Liver (tissue), 3 donors: ENCODE measurements around the gene CSPG5.

ENCODE experiments used
- ATF3 ChIP-seq: IDR thresholded peaks from 2 replicates; pipeline ENCODE4 v1.6.1; 2016; ENCODE audit warnings: antibody characterized with exemption
- CTCF ChIP-seq: fragments of 150-350 bp; IDR thresholded peaks from 2 replicates; pipeline ENCODE4 v1.5.1; 2017; ENCODE audit warnings: improper control_type of control experiment, low read depth, low read length; ENCODE audit not compliant: missing input control
- JUND ChIP-seq, 2 donors: IDR thresholded peaks; 2 replicates each; pipeline ENCODE4 v1.6.1; 2016; ENCODE audit warnings: antibody characterized with exemption in 2 of 2
- MAX ChIP-seq: IDR thresholded peaks from 2 replicates; pipeline ENCODE4 v1.6.1; 2016; ENCODE audit warnings: antibody characterized with exemption
- NR2F2 ChIP-seq: IDR thresholded peaks from 2 replicates; pipeline ENCODE4 v1.6.1; 2016; ENCODE audit warnings: antibody characterized with exemption
- RAD21 ChIP-seq, 2 donors: IDR thresholded peaks; 2 replicates each; pipeline ENCODE4 v1.6.1; 2016; ENCODE audit warnings: antibody characterized with exemption in 2 of 2, mild to moderate bottlenecking in 2 of 2
- REST ChIP-seq: IDR thresholded peaks from 2 replicates; pipeline ENCODE4 v1.6.1; 2016; ENCODE audit warnings: antibody characterized with exemption, mild to moderate bottlenecking
- SP1 ChIP-seq: IDR thresholded peaks from 2 replicates; pipeline ENCODE4 v1.6.1; 2018; ENCODE audit warnings: antibody characterized with exemption, mild to moderate bottlenecking
- TAF1 ChIP-seq: conservative IDR thresholded peaks from 2 replicates; pipeline ENCODE4 v1.6.1; 2016; ENCODE audit warnings: antibody characterized with exemption, mild to moderate bottlenecking
- YY1 ChIP-seq: IDR thresholded peaks from 2 replicates; pipeline ENCODE4 v1.6.1; 2016; ENCODE audit warnings: antibody characterized with exemption, mild to moderate bottlenecking
- ZBTB33 ChIP-seq: IDR thresholded peaks from 2 replicates; pipeline ENCODE4 v1.6.1; 2016; ENCODE audit warnings: antibody characterized with exemption
- donor health status: healthy.
- donor health status: healthy.

GRCh38 chr3:47523310-47524073, 55.2 kb downstream of the CSPG5 start:
- TF ChIP-seq CTCF (no peak), TAF1 (no peak), SP1 (no peak), ZBTB33 (no peak), MAX (no peak), ATF3 (no peak), REST (no peak), JUND (IDR thresholded peaks at IDR 0.05) (no peak), YY1 (no peak), RAD21 (IDR thresholded peaks at IDR 0.05) (no peak), NR2F2 (no peak)
